Measurements from ENCODE around the gene MFSD12. TPM values are rescaled to one million over a fixed set of nuclear protein-coding genes. Genes with fewer than 3 reads are reported as not detected.
"Not testable (repeated sequence)": the region's sequence is repeated elsewhere in the genome, so short reads cannot be mapped to it uniquely, and the experiment has no call there.

Gene MFSD12
- total and polyA plus RNA-seq, 9 donors, result 17.4 to 104 (median 36.4) TPM

GRCh38 chr19:3572132-3572854, 14.9 kb upstream of the MFSD12 start:
- no peak overlapping the region for H3K27ac ChIP-seq
- peak; percentile 99 for DNase-seq
- peak overlapping the region; percentile 36 for H3K4me3 ChIP-seq
- no peaks in the 10 kb centered on the region for H3K27me3 ChIP-seq
- peaks cover 12% of the 10 kb centered on the region for H3K4me1 ChIP-seq (ENCODE audit: insufficient read depth)
- 1 to 2% (median 1%) methylated on average over 26 to 48 of the region's 48 CpGs for WGBS, 3 donors
- H3K36me3 ChIP-seq, result no peaks in the 10 kb centered on the region
- intact Hi-C loops (cut with DNase I), result no loop called here
- TF ChIP-seq POLR2A (IDR thresholded peaks at IDR 0.05) (no peak), CTCF (IDR thresholded peaks at IDR 0.05) (no peak), EP300 (IDR thresholded peaks at IDR 0.05) (no peak)
- no peaks in the 10 kb centered on the region for H3K9me3 ChIP-seq

- Histone ChIP-seq H3K9me3 (no peaks in the 10 kb centered on the region), H3K27me3 (no peaks in the 10 kb centered on the region), H3K4me3 (no peak overlapping the region), H3K27ac (no peak overlapping the region), H3K36me3 (no peaks in the 10 kb centered on the region), H3K4me1 (ENCODE audit: insufficient read depth) (peaks cover 7% of the 10 kb centered on the region)
- intact Hi-C loops (cut with DNase I), result no loop called here
- WGBS, 3 donors, result 82 to 89% (median 84%) methylated on average over 7 of the region's 7 CpGs
- TF ChIP-seq POLR2A (IDR thresholded peaks at IDR 0.05) (no peak), EP300 (IDR thresholded peaks at IDR 0.05) (no peak)
- no peak for DNase-seq
These were observed 13.2 kb upstream of the MFSD12 start for GRCh38 chr19:3570606-3571011.

- H3K9me3 ChIP-seq; H3K4me1 ChIP-seq (ENCODE audit: insufficient read depth); H3K27ac ChIP-seq; H3K27me3 ChIP-seq; intact Hi-C loops (cut with DNase I); H3K36me3 ChIP-seq; H3K4me3 ChIP-seq; DNase-seq: not testable (repeated sequence)
- WGBS, 3 donors, result 83 to 85% (median 84%) methylated on average over 11 of the region's 11 CpGs
These were observed 12.7 kb upstream of the MFSD12 start for GRCh38 chr19:3570042-3570441.

GRCh38 chr19:3565139-3565538, 7.8 kb upstream of the MFSD12 start:
- no peak overlapping the region for H3K4me3 ChIP-seq
- WGBS, 3 donors, result 75 to 77% (median 76%) methylated on average over 19 of the region's 19 CpGs
- no peak for TF ChIP-seq POLR2A (IDR thresholded peaks at IDR 0.05)
- no peak for TF ChIP-seq EP300 (IDR thresholded peaks at IDR 0.05)
- no peak for TF ChIP-seq CTCF (IDR thresholded peaks at IDR 0.05)
- intact Hi-C loops (cut with DNase I), result no loop called here
- H3K27me3 ChIP-seq, result no peaks in the 10 kb centered on the region
- no peak for DNase-seq
- no peaks in the 10 kb centered on the region for H3K4me1 ChIP-seq (ENCODE audit: insufficient read depth)
- H3K36me3 ChIP-seq, result no peaks in the 10 kb centered on the region
- no peak overlapping the region for H3K27ac ChIP-seq
- no peaks in the 10 kb centered on the region for H3K9me3 ChIP-seq

GRCh38 chr19:3563709-3564524, 6.5 kb upstream of the MFSD12 start:
- Histone ChIP-seq H3K4me1 (ENCODE audit: insufficient read depth) (no peaks in the 10 kb centered on the region), H3K4me3 (no peak overlapping the region), H3K36me3 (no peaks in the 10 kb centered on the region), H3K9me3 (no peaks in the 10 kb centered on the region), H3K27ac (no peak overlapping the region), H3K27me3 (no peaks in the 10 kb centered on the region)
- WGBS, 3 donors, result 75 to 82% (median 81%) methylated on average over 17 of the region's 17 CpGs
- intact Hi-C loops (cut with DNase I), result no loop called here
- DNase-seq, result no peak
- TF ChIP-seq EP300 (IDR thresholded peaks at IDR 0.05), result no peak
